Keratinocyte (primary cell): ENCODE data around the gene NELL2. TPM values are rescaled to one million over a fixed set of nuclear protein-coding genes. Genes with fewer than 3 reads are reported as not detected.

Source experiments
- DNase-seq: peaks from one replicate; pipeline ENCODE4 v3.0.0-alpha.2; 2011; ENCODE audit warnings: low read depth, missing footprints, low spot score
- FAIRE-seq: peaks from 2 replicates; lab custom pipeline; 2011; peaks lifted over from hg19 to GRCh38; lab: Jason Lieb, UNC
- H2AFZ ChIP-seq: 2 replicates; pipeline ENCODE4 v1.6.0; 2012; ENCODE audit warnings: low read length, control low read depth, inconsistent platforms; ENCODE audit not compliant: control insufficient read depth
- H3K27ac ChIP-seq: 2 replicates; pipeline ENCODE4 v1.5.1; 2011; ENCODE audit warnings: low read length; ENCODE audit not compliant: control insufficient read depth, insufficient read depth
- H3K27me3 ChIP-seq: 3 replicates; pipeline ENCODE4 v1.6.0; 2011; ENCODE audit warnings: low read length; ENCODE audit not compliant: control insufficient read depth, insufficient read depth; ENCODE audit errors: extremely low read depth
- H3K36me3 ChIP-seq, 2 experiments: 2 replicates in 1 of 2; 3 replicates in 1 of 2; pipeline ENCODE4 v1.5.1; 2011; ENCODE audit warnings: low read length in 2 of 2, mild to moderate bottlenecking in 1 of 2; ENCODE audit not compliant: control insufficient read depth in 2 of 2, insufficient read depth in 2 of 2; ENCODE audit errors: extremely low read depth in 1 of 2
- H3K4me1 ChIP-seq: 3 replicates; pipeline ENCODE4 v1.5.1; 2011; ENCODE audit warnings: low read length; ENCODE audit not compliant: control insufficient read depth, insufficient read depth; ENCODE audit errors: extremely low read depth
- H3K4me2 ChIP-seq: 3 replicates; pipeline ENCODE4 v1.6.0; 2011; ENCODE audit warnings: low read depth, low read length; ENCODE audit not compliant: control insufficient read depth, insufficient read depth; ENCODE audit errors: extremely low read depth
- H3K4me3 ChIP-seq, 3 experiments: fragments of 200-600 bp in 1 of 3; sonication (generic) in 1 of 3; 2 replicates in 2 of 3; 3 replicates in 1 of 3; pipeline ENCODE4 v1.5.1; 2011 to 2016; ENCODE audit warnings: low read length in 3 of 3, mild to moderate bottlenecking in 3 of 3, control low read depth in 2 of 3, inconsistent platforms in 1 of 3, low read depth in 1 of 3, mixed read lengths in 1 of 3, mixed run types in 1 of 3, moderate library complexity in 1 of 3; ENCODE audit not compliant: control insufficient read depth in 2 of 3, insufficient read depth in 2 of 3; ENCODE audit errors: extremely low read depth in 1 of 3
- H3K79me2 ChIP-seq: 2 replicates; pipeline ENCODE4 v1.6.0; 2012; ENCODE audit warnings: low read length; ENCODE audit not compliant: control insufficient read depth, insufficient read depth
- H3K9ac ChIP-seq: 3 replicates; pipeline ENCODE4 v1.6.0; 2011; ENCODE audit warnings: low read length; ENCODE audit not compliant: control insufficient read depth, insufficient read depth; ENCODE audit errors: extremely low read depth
- H3K9me1 ChIP-seq: 3 replicates; pipeline ENCODE4 v1.6.0; 2011; ENCODE audit warnings: low read length; ENCODE audit not compliant: control insufficient read depth, insufficient read depth; ENCODE audit errors: extremely low read depth
- H3K9me3 ChIP-seq: 2 replicates; pipeline ENCODE4 v1.5.1; 2012; ENCODE audit warnings: low read depth, low read length; ENCODE audit not compliant: control insufficient read depth
- H4K20me1 ChIP-seq: 3 replicates; pipeline ENCODE4 v1.6.0; 2011; ENCODE audit warnings: low read length; ENCODE audit not compliant: control insufficient read depth, insufficient read depth; ENCODE audit errors: extremely low read depth
- CTCF ChIP-seq, 3 experiments: IDR thresholded peaks in 1 of 3; conservative IDR thresholded peaks in 1 of 3; optimal IDR thresholded peaks in 1 of 3; 2 replicates in 2 of 3; 3 replicates in 1 of 3; pipeline versions ENCODE3 to v1.5.1; 2011; ENCODE audit warnings: low read length in 3 of 3, mild to moderate bottlenecking in 3 of 3, moderate library complexity in 2 of 3, control low read depth in 1 of 3, inconsistent platforms in 1 of 3; ENCODE audit not compliant: insufficient read depth in 2 of 3; ENCODE audit errors: extremely low read depth in 1 of 3
- EZH2 ChIP-seq: IDR thresholded peaks from one replicate; pipeline ENCODE4 v1.6.1; 2012; ENCODE audit warnings: inconsistent platforms, mild to moderate bottlenecking, low read length, moderate library complexity
- dilution Hi-C: fragments of 300-500 bp; cut with MboI; formaldehyde crosslinking; loops from one replicate; pipeline ENCODE4 v1.7.0; 2020; ENCODE audit warnings: low sequenced_read_pairs; ENCODE audit not compliant: extremely low pct_ligation_motif_present
- polyA plus RNA-seq, 5 experiments: library from polyadenylated mRNA; depleted of rRNA in 3 of 5; stranded (reverse) in 3 of 5; stranded (forward) in 1 of 5; unstranded in 1 of 5; fragments of >200 nt; gene quantifications; 1 replicate in 1 of 5; 2 replicates in 3 of 5; 3 replicates in 1 of 5; pipeline versions ENCODE4 v1.2.1 to v1.2.3, GENCODE V29; 2011 to 2012; ENCODE audit warnings: missing spikeins in 2 of 5, low read depth in 1 of 5, low replicate concordance in 1 of 5

NELL2 gene
- polyA plus RNA-seq, 1 donor (not counting 4 experiments of a cell fraction or from before 2014, with no cell fraction given): 0.58 TPM

- Histone ChIP-seq H4K20me1 (no peaks in the 10 kb centered on the region), H3K79me2 (no peaks in the 10 kb centered on the region), H3K4me1 (peaks cover 6% of the 10 kb centered on the region), H3K36me3 (no peaks in the 10 kb centered on the region), H3K9ac (no peak overlapping the region), H3K9me3 (no peaks in the 10 kb centered on the region), H3K27ac (no peak overlapping the region), H3K4me3 (no peak overlapping the region), H3K9me1 (no peaks in the 10 kb centered on the region), H2AFZ (no peak overlapping the region), H3K4me2 (no peak overlapping the region), H3K27me3 (peaks cover 10% of the 10 kb centered on the region)
- dilution Hi-C loops: no loop called here
- DNase-seq: no peak
- no peak for TF ChIP-seq EZH2
- no peak for TF ChIP-seq CTCF (optimal IDR thresholded peaks at IDR 0.05 in 1 of 3, IDR thresholded peaks at IDR 0.05 in 1 of 3, conservative IDR thresholded peaks at IDR 0.05 in 1 of 3; ENCODE audit: extremely low read depth in 1 of 3, insufficient read depth in 2 of 3, low read length in 3 of 3)
- no peak for FAIRE-seq
Measured at GRCh38 chr12:44881197-44881596, 5.1 kb upstream of the NELL2 start.

GRCh38 chr12:44876544-44877410, 662 bp upstream of the NELL2 start:
- H3K4me2 ChIP-seq: peak overlapping the region; percentile 91
- H3K36me3 ChIP-seq: no peaks in the 10 kb centered on the region
- dilution Hi-C loops: no loop called here
- H2AFZ ChIP-seq: peak overlapping the region; percentile 53
- DNase-seq: no peak
- peak overlapping the region; percentile 21 to 66 (median 59) for H3K4me3 ChIP-seq
- no peak overlapping the region for H3K9ac ChIP-seq
- H4K20me1 ChIP-seq: no peaks in the 10 kb centered on the region
- peaks cover 14% of the 10 kb centered on the region for H3K4me1 ChIP-seq
- no peak for FAIRE-seq
- peak in 1 of 3 experiments; percentile 0 for TF ChIP-seq CTCF (optimal IDR thresholded peaks at IDR 0.05 in 1 of 3, IDR thresholded peaks at IDR 0.05 in 1 of 3, conservative IDR thresholded peaks at IDR 0.05 in 1 of 3; ENCODE audit: extremely low read depth in 1 of 3, insufficient read depth in 2 of 3, low read length in 3 of 3)
- no peak for TF ChIP-seq EZH2
- no peak overlapping the region for H3K27ac ChIP-seq
- H3K79me2 ChIP-seq: no peaks in the 10 kb centered on the region
- H3K9me3 ChIP-seq: no peaks in the 10 kb centered on the region
- no peaks in the 10 kb centered on the region for H3K9me1 ChIP-seq
- peaks cover 35% of the 10 kb centered on the region for H3K27me3 ChIP-seq
